PC-9 (cell line): ENCODE results near the gene E2F1. TPM values are rescaled to one million over a fixed set of nuclear protein-coding genes. Genes with fewer than 3 reads are reported as not detected.
"Not testable (repeated sequence)": the region's sequence is repeated elsewhere in the genome, so short reads cannot be mapped to it uniquely, and the experiment has no call there.

Experiments used
- BruUV-seq: library from RNA; stranded (reverse); fragments of 400-500 nt; replicated peaks from 2 replicates; lab custom pipeline; 2021; lab: Mats Ljungman, UMichigan
- CTCF ChIA-PET: fragments of 300-600 bp; sonication (Branson Sonifier 250); formaldehyde crosslinking; loops from one replicate; lab custom pipeline; 2022; ENCODE audit warnings: antibody characterized with exemption; lab: Charles Lee
- POLR2A ChIA-PET: fragments of 300-600 bp; sonication (Branson Sonifier 250); formaldehyde crosslinking; loops from one replicate; lab custom pipeline; 2022; ENCODE audit warnings: antibody characterized with exemption; ENCODE audit not compliant: unreplicated experiment; lab: Charles Lee
- DNase-seq, 2 experiments: peaks; one replicate each; pipeline versions ENCODE4 v3.0.0 to v3.0.0-alpha.2; 2015 to 2022; ENCODE audit warnings: mixed read lengths in 1 of 2
- H2AFZ ChIP-seq: fragments of 200-600 bp; sonication (generic); 2 replicates; pipeline ENCODE4 v1.8.1; 2017; ENCODE audit warnings: antibody characterized with exemption
- H3F3A ChIP-seq: fragments of 200-600 bp; sonication (generic); 2 replicates; pipeline ENCODE4 v1.8.1; 2017; ENCODE audit warnings: antibody characterized with exemption, mild to moderate bottlenecking, low read depth; ENCODE audit not compliant: insufficient read depth
- H3K27ac ChIP-seq: fragments of 200-600 bp; sonication (generic); 2 replicates; pipeline ENCODE4 v1.6.1; 2016; ENCODE audit warnings: mixed run types
- H3K27me3 ChIP-seq: fragments of 200-600 bp; sonication (generic); 2 replicates; pipeline ENCODE4 v1.6.1; 2016; ENCODE audit warnings: low read depth, mixed run types; ENCODE audit not compliant: insufficient read depth
- H3K36me3 ChIP-seq: fragments of 200-600 bp; sonication (generic); 2 replicates; pipeline ENCODE4 v1.6.1; 2016; ENCODE audit warnings: low read depth, mixed run types
- H3K4me1 ChIP-seq: fragments of 200-600 bp; sonication (generic); replicated peaks from 2 replicates; pipeline ENCODE4 v1.6.1; 2016; ENCODE audit warnings: mixed run types; ENCODE audit not compliant: insufficient read depth
- H3K4me2 ChIP-seq: fragments of 200-600 bp; sonication (generic); 2 replicates; pipeline ENCODE4 v1.6.1; 2017; ENCODE audit warnings: mixed run types
- H3K4me3 ChIP-seq: fragments of 200-600 bp; sonication (generic); 2 replicates; pipeline ENCODE4 v1.6.1; 2016; ENCODE audit warnings: mixed run types
- H3K79me2 ChIP-seq: fragments of 200-600 bp; sonication (generic); 2 replicates; pipeline ENCODE4 v1.6.1; 2017; ENCODE audit warnings: low read depth, mixed run types
- H3K9me2 ChIP-seq: fragments of 200-600 bp; sonication (generic); 2 replicates; pipeline ENCODE4 v1.8.1; 2017; ENCODE audit warnings: mild to moderate bottlenecking; ENCODE audit not compliant: insufficient read depth
- H3K9me3 ChIP-seq: fragments of 200-600 bp; sonication (generic); 2 replicates; pipeline ENCODE4 v1.8.1; 2016; ENCODE audit warnings: low read depth; ENCODE audit not compliant: insufficient read depth
- H4K20me1 ChIP-seq: fragments of 200-600 bp; sonication (generic); 2 replicates; pipeline ENCODE4 v1.8.1; 2017; ENCODE audit not compliant: insufficient read depth
- EZH2 ChIP-seq: fragments of 200-600 bp; sonication (generic); IDR thresholded peaks from 2 replicates; pipeline ENCODE4 v1.8.0; 2017; ENCODE audit warnings: antibody characterized with exemption, low read depth
- intact Hi-C: fragments of 100-400 bp; cut with micrococcal nuclease; formaldehyde crosslinking; loops from one replicate; pipeline ENCODE4 v1.10.0; 2022; ENCODE audit not compliant: unreplicated experiment
- total RNA-seq: library from RNA; stranded (reverse); gene quantifications from 2 replicates; pipeline ENCODE4 v1.2.3, GENCODE V29; 2021
- TF ChIP-seq, protein P1 (sequence below): fragments of 200-600 bp; sonication (generic); conservative IDR thresholded peaks from 2 replicates; pipeline ENCODE4 v1.6.1; 2017; ENCODE audit warnings: mixed run types, antibody characterized with exemption, mild to moderate bottlenecking, moderate library complexity

E2F1 gene
- total RNA-seq, 1 experiment from 2014 or later: 31.5 TPM

DNA sequence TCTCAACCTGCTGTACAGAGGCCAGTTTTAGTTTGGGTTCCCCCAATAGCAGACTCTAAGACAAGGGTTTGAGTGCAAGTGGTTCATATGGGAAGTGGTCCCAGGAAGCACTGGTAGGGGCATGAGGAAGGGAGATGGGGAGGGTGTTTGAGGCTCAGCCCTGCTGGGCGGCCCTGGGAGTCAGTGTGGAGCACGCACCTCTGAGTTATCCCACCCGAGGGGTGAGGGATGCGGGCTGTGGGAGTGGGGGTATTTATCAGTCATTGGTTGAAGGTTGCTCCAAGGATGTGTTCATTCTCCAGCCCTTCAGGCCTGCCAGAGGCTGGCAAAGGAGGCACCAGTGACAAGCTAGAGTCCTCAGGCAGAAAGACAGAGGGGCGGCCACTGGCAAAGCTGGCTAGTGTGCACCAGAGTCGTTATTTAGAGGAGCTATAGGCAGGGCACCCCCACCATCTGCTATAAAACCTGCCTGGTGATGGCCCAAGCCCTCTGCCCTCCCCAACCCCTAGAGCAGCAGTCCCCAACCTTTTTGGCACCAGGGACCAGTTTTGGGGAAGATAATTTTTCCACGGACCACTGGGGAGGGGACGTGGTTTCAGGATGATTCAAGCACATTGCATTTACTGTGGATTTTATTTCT is 17.4 kb upstream of the E2F1 start:
- no peaks in the 10 kb centered on the region for H3K9me2 ChIP-seq
- DNase-seq: no peak
- no peaks in the 10 kb centered on the region for H3K36me3 ChIP-seq
- ChIA-PET POLR2A (no interaction called here), CTCF (no interaction called here)
- no peaks in the 10 kb centered on the region for H4K20me1 ChIP-seq
- peaks cover 7% of the 10 kb centered on the region; the same call in 1 of the 2 replicates for H3F3A ChIP-seq
- no peak overlapping the region for H3K4me2 ChIP-seq
- H3K79me2 ChIP-seq: no peaks in the 10 kb centered on the region
- H3K27ac ChIP-seq: no peak overlapping the region
- no peaks in the 10 kb centered on the region for H3K27me3 ChIP-seq
- no peak overlapping the region for H2AFZ ChIP-seq
- intact Hi-C loops: no loop called here
- no TSS peak for BruUV-seq
- no peaks in the 10 kb centered on the region for H3K9me3 ChIP-seq
- TF ChIP-seq, protein P1, sequence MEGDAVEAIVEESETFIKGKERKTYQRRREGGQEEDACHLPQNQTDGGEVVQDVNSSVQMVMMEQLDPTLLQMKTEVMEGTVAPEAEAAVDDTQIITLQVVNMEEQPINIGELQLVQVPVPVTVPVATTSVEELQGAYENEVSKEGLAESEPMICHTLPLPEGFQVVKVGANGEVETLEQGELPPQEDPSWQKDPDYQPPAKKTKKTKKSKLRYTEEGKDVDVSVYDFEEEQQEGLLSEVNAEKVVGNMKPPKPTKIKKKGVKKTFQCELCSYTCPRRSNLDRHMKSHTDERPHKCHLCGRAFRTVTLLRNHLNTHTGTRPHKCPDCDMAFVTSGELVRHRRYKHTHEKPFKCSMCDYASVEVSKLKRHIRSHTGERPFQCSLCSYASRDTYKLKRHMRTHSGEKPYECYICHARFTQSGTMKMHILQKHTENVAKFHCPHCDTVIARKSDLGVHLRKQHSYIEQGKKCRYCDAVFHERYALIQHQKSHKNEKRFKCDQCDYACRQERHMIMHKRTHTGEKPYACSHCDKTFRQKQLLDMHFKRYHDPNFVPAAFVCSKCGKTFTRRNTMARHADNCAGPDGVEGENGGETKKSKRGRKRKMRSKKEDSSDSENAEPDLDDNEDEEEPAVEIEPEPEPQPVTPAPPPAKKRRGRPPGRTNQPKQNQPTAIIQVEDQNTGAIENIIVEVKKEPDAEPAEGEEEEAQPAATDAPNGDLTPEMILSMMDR: no peak
- TF ChIP-seq EZH2: no peak
- 0 out of 2 replicates have a peak, but pooled peaks cover 4% of the 10 kb centered on the region for H3K4me1 ChIP-seq
- H3K4me3 ChIP-seq: no peak overlapping the region

GRCh38 chr20:33702861-33703260 is 16.7 kb upstream of the E2F1 start:
- peaks cover 7% of the 10 kb centered on the region; the same call in 1 of the 2 replicates for H3F3A ChIP-seq
- H3K4me3 ChIP-seq: no peak overlapping the region
- H3K9me2 ChIP-seq: no peaks in the 10 kb centered on the region
- H3K4me2 ChIP-seq: no peak overlapping the region
- no peaks in the 10 kb centered on the region for H3K27me3 ChIP-seq
- H3K27ac ChIP-seq: no peak overlapping the region
- intact Hi-C loops: no loop called here
- no peak for DNase-seq
- no peaks in the 10 kb centered on the region for H3K36me3 ChIP-seq
- H4K20me1 ChIP-seq: no peaks in the 10 kb centered on the region
- BruUV-seq: no TSS peak
- H3K4me1 ChIP-seq: 0 out of 2 replicates have a peak, but pooled peaks cover 4% of the 10 kb centered on the region
- ChIA-PET POLR2A (no interaction called here), CTCF (no interaction called here)
- TF ChIP-seq EZH2: no peak
- TF ChIP-seq, protein P1: no peak
- no peaks in the 10 kb centered on the region for H3K9me3 ChIP-seq
- no peak overlapping the region for H2AFZ ChIP-seq
- H3K79me2 ChIP-seq: no peaks in the 10 kb centered on the region

GRCh38 chr20:33701629-33702450 is 15.7 kb upstream of the E2F1 start:
- peaks cover 7% of the 10 kb centered on the region; the same call in 1 of the 2 replicates for H3F3A ChIP-seq
- no peaks in the 10 kb centered on the region for H3K9me3 ChIP-seq
- H3K4me1 ChIP-seq: 0 out of 2 replicates have a peak, but pooled peaks cover 4% of the 10 kb centered on the region
- intact Hi-C loops: no loop called here
- no peaks in the 10 kb centered on the region for H3K79me2 ChIP-seq
- no peaks in the 10 kb centered on the region for H3K9me2 ChIP-seq
- H3K36me3 ChIP-seq: no peaks in the 10 kb centered on the region
- no peak overlapping the region for H2AFZ ChIP-seq
- no peak overlapping the region for H3K4me3 ChIP-seq
- H4K20me1 ChIP-seq: no peaks in the 10 kb centered on the region
- CTCF ChIA-PET: no interaction called here
- no peaks in the 10 kb centered on the region for H3K27me3 ChIP-seq
- POLR2A ChIA-PET: no interaction called here
- BruUV-seq: no TSS peak
- no peak for TF ChIP-seq EZH2
- DNase-seq: no peak
- no peak overlapping the region for H3K4me2 ChIP-seq
- H3K27ac ChIP-seq: no peak overlapping the region

- H2AFZ ChIP-seq, H3F3A ChIP-seq, H3K79me2 ChIP-seq, H3K36me3 ChIP-seq, intact Hi-C loops, H3K9me2 ChIP-seq, H3K4me1 ChIP-seq, DNase-seq, H3K27me3 ChIP-seq, CTCF ChIA-PET, BruUV-seq, H3K27ac ChIP-seq, H4K20me1 ChIP-seq, H3K9me3 ChIP-seq, H3K4me2 ChIP-seq, POLR2A ChIA-PET, H3K4me3 ChIP-seq: not testable (repeated sequence)
Measured at GRCh38 chr20:33700696-33701441, 14.7 kb upstream of the E2F1 start.

DNA sequence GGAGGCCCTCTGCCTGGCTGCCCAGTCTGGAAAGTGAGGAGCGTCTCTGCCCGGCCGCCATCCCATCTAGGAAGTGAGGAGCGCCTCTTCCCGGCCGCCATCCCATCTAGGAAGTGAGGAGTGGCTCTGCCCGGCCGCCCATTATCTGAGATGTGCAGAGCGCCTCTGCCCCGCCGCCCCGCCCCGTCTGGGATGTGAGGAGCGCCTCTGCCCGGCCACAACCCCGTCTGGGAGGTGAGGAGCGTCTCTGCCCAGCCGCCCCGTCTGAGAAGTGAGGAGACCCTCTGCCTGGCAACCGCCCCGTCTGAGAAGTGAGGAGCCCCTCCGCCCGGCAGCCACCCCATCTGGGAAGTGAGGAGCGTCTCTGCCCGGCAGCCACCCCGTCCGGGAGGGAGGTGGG is 12.8 kb upstream of the E2F1 start:
- H2AFZ ChIP-seq, H3K4me1 ChIP-seq, BruUV-seq, H3K4me3 ChIP-seq, H3K9me2 ChIP-seq, intact Hi-C loops, CTCF ChIA-PET, H3F3A ChIP-seq, H3K27ac ChIP-seq, H3K36me3 ChIP-seq, H3K27me3 ChIP-seq, H3K9me3 ChIP-seq, H3K79me2 ChIP-seq, POLR2A ChIA-PET, H3K4me2 ChIP-seq, DNase-seq, H4K20me1 ChIP-seq: not testable (repeated sequence)
